ENCODE measurements around the gene GON4L.
A peak's percentile ranks its signal among the peaks of the same experiment; 100 is the strongest.
"Not testable (repeated sequence)": the region's sequence is repeated elsewhere in the genome, so short reads cannot be mapped to it uniquely, and the experiment has no call there.

GON4L gene

DNA sequence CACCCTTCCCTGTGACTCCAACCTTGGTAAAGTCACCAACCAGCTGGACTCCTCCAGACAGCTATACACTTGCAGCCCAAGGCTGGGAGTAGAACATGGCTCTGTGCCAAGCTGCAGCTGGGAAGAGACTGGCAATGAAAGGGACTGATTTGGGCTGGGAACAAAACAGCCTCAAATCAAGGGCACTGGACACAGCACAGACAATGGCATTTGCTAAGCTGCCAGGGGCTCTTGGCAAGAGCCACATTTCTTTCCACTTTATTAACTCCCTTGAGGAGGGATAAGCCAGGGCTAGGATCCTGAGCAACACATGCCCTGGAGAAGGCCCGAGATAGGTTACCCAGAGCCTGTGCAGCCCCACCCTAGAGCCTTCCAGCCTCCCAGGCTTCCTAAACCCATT, 14.4 kb upstream of the GON4L start:
- no peak for DNase-seq (ENCODE audit: low spot score)

DNA sequence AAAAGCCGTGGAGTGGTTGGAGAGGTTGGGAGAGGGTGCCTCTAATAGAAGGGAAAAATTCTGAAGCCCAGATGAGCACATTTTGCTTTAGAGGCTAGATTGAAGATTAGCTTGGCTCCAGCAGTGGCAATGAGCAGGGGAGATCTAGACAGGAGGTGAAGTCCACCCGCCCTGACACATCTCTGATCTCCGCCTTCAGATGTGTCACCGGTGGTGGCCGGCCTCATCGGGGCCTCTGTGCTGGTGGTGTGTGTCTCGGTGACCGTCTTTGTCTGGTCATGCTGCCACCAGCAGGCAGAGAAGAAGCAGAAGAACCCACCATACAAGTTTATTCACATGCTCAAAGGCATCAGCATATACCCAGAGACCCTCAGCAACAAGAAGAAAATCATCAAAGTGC, 10.8 kb upstream of the GON4L start:
- no peak for DNase-seq (ENCODE audit: low spot score)

DNA sequence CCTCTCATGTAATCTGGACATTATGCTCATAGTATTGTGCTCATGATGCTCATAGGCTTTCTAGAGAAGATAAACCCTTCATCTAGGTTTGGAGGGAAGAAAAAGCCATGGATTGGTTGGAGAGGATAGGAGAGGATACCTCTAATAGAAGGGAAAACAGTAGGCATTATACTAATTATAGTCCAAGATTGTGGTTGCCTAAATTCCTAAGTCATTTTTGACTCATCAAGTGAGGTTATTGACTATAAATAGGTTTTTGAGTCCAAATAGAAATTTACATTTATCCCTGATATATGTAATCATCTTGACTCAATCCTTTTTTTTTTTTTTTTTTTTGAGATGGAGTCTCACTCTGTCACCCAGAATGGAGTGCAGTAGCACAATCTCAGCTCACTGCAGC, 7.4 kb upstream of the GON4L start:
- no peak for DNase-seq (ENCODE audit: low spot score)

DNA sequence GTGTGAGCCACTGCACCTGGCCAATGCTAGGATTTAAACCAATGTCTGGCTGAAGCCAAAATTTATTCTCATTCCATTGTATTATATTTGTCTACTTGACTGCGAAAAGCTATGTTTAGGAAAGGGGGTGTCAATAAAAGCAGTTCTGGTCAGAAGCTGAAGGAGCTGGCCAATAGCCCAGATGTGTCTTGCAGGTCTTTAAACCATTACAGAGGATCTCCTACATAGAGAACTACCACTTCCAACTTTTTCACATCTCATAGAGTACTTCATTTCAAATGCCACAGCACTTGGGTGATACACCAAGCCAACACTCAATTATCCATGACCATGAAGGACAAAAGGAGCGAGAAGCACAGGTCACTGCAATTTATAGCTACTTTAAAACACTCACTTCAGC, 4.9 kb upstream of the GON4L start:
- no peak for DNase-seq (ENCODE audit: low spot score)

DNA sequence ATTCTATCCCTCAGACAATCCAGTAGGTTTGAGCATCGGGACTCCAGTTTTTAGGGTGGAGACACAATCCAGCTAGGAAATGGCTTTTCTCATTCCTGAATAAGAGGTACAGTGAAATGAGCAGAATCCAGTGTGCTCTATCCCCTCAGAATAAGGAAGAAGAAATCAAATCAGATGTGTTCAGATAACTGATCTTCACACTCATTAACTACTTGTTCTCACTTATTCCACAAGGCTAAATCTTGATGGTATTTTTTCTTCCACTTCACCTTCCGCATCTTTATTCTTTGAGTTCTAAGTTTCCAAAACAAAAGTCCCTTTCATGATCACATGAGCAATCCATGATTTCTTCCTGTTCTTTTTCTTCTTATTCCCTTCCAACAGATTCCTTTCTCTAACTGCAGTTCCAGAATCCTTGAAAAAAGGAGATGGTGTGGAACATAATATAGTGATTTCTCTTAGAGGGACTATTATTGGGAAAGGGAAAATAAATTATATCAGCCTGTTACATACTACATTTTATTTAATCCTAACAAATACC, 4.0 kb upstream of the GON4L start:
- DNase-seq (ENCODE audit: low spot score): no peak

DNA sequence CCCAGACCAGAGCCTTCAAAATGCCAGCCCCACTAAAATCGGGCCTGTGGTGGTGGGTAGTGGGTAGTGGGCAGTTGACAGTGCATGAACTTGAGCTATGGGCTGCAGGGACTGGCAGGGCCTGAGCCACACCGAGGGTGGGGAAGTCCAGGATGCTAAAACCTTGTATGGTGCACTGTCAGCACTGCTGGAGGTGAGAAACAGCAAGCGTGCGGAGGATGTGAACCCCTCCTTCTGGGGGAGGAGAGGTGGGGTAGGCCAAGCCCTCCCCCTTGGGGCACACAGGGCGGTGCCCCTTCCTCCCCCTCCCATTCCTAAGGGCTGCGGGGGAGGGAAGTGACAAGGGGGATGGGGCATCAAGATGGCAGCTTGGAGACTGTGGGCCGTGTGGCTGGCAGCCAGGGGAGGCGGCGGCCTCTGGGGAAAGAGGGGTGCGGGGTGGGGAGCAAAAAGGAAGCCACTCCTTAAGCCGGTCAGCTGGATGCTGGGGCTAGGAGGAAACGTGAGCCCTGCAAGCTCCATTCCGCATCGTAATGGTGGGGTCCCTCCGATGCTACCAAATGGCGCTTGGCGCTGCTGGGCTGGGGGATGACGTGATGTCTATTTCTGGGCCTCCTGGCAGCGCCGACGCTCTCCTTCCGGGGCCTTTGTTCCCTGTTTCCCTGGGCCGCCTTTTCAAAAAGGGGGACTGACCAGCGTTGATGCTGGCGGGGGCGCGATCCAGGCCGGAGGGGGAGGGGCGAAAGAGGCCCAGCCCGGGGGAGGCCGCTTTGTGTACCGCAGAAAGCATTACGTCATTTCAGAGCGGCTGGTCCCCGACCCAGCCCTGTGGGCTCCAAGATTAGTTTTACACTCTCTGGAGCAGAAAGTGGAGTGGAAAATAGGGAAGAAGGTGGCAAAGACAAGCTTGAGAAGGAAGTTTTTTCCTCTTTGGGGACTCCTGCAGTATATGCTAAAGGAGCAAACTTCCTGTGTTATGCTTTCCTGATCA, 3.2 kb upstream of the GON4L start:
- DNase-seq (ENCODE audit: low spot score): peak; percentile 46

DNA sequence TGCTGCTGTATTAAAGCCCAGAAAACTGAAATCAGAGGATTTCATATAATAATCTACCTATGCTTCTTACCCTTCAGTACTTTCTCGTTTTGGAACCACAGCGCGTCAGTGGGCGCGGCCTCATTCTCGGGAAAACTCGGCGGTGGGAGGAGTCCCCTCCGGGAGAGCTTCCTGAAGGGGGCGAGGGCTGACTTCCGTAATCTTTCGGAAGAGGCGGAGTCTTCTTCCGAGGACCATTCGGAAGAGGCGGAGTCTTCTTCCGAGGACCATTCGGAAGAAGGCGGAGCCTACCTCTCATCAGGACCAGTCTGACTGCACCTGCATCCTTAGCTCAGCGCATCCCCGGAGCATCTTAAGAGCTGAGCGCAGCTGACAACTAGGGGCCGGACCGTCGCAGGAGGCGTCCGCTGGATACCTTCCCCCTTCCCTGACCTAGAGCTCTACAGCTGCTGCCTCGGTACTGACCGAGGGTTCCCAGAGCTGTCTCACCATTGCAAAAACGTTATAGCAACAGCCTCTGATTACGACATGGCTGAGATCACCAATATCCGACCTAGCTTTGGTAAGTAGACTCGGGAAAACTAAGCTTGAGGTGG, 2.3 kb upstream of the GON4L start, which contains the start of gene SYT11:
Gene SYT11 (plus strand): TSS at position 334 of the 596 bp plus-strand sequence. CDS start 195 bp downstream, at position 529.
- DNase-seq (ENCODE audit: low spot score): peak; percentile 94

DNA sequence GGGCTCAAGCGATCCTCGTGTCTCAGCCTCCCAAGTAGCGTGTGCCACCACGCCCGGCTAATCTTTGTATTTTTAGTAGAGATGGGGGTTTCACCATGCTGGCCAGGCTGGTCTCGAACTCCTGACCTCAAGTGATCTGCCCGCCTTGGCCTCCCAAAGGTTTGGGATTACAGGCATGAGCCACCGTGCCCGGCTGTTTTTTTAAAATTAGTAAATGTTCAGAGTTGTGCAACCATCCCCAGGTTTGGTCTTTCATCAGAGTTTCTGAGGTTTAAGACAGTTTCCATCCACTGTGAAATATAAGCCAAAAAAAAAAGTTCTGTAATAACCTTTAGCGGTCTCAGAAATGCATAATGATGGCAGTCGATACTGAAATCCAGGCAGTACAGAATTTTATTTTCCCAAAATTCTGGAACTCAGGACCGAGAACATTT, 1.8 kb upstream of the GON4L start:
- DNase-seq (ENCODE audit: low spot score): no peak

DNA sequence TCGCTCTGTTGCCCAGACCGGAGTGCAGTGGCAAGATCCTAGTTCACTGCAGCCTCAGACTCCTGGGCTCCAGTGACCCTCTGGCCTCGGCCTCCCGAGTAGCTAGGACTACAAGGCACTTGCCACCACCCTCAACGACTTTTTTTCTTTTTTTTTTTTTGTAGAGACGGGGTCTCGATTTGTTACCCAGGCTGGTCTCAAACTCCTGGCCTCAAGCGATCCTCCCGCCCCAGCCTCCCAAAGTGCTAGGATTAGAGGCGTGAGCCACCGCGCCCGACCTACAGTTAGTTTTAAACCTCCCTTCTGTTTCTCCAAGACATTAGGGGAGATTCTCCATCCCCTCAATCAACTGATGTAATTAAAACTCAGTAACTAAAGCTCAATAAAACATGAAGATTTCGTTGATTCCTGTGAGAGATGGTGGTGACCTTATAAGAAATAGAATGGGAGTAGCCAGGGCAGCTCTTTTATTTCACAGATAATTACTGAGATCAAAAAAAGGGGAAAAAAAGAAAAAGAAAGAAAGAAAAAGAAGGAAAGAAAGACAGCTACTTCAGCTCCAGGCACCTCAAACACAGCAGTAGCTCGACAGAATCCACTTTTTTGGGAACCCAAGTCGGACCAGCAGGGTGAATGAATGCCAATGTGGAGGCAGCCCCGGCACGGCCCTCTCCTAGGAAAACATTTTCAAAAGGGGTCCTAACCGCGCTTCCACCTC, 598 bp downstream of the GON4L start:
- DNase-seq (ENCODE audit: low spot score): no peak

DNA sequence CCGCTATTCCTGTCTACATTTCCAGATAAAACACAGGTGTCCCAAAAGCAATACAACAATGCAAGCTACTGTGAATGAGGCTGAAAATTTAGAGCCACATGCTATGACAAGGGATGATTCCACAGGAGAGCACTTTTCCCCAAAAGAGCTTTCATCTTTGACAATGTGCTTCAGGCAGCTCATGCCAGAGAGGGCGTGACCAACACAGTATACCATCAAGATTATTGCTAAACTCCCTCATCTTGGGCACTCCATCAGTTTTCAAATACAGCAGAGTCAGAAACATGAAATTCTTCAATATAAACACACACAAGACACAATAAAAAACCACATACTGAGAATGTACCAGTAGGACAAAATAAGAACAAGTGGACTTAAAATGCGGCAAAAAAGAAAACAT, 6.7 kb downstream of the GON4L start:
- DNase-seq (ENCODE audit: low spot score): no peak

DNA sequence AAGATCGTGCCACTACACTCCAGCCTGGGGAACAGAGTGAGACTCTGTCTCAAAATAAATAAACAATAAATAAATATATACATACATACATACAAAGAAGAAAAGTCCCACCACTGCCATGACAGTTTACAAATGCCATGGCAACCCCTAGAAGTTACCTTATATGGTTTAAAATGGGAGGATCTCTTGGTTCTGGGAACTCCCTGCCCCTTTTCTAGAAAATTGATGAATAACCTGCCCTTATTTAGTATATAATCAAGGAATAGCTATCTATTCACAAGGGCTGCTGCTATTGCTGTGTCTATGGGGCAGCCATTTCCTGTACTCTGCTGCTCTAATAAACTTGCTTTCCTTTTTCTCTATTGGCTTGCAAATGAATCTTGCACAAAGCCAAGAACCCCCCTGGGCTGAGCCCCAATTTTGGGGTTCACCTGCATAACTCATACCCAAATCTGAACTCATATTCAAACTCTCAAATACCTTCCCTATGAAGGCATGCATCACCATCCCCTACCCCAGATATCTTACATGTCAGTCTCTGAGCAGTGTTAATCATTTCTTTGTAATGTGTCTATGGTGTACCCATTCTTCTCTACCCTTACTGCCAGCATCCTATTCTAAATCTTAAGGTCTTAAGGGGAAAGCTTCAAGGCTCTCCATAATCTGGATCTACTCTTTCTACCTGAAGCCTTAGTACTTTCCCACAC, 9.0 kb downstream of the GON4L start:
- DNase-seq (ENCODE audit: low spot score): no peak

DNA sequence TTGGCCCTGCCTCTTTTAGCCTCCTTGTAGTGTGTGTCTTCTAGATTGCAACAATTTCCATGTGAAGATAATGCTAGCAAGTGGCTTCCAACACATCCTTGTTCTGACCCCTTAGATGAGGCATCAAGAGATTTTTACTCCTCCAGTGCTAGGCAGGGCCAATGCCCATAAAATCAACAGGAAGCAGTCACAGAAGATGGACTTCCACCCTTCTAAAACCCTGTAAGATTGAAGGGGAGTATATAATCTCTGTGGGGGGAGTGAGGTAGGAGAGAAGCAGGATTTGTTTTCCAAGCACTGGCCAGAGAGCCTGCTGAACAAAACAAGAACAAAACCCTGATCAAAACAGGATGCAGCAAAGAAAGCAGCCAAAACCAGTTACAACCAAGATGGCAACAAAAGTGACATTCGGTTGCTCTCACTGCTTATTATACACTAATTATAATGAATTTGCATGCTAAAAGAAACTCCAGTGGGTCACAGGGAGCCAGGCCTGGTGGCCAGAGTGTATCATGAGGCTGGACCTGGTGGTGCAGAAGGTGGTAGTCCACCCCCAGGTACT, 12.1 kb downstream of the GON4L start:
- DNase-seq (ENCODE audit: low spot score): no peak

DNA sequence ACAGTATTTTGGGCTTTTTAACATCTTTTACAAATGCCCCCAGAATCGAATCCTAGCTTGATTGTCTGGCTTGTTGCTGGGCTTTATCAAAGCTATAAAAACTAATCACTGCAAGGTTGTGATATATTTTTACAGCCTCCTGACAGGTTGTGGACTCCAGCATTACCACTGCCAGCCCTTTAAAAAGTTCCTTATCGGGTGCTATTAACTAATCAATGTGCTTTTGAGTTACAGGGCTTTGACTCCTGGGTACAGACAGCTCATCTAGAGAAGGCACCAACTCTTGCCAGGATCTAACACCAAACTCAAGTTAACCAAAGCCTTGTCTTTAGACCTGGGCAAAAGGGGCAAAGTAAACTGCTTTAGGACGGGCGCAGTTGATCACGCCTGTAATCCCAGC, 16.6 kb downstream of the GON4L start:
- DNase-seq (ENCODE audit: low spot score): no peak

DNA sequence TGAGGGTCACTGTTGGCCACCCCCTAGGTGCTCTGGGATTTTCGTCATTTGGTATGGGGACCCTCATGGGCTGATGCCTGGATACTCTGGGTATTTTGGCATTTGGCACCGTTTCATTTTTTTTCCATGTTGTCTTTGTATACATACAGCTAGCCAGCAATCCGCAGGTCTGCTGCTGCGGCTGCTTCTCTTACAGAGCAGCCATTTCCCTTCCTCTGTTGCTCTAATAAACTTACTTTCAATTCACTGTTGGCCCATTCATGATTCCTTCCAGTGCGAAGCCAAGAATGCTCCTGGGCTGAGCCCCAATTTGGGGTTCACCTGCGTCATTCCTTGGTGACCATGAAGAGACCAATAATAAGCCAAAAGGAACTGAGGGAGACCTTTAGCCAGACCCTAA, 21.5 kb downstream of the GON4L start:
- no peak for DNase-seq (ENCODE audit: low spot score)

DNA sequence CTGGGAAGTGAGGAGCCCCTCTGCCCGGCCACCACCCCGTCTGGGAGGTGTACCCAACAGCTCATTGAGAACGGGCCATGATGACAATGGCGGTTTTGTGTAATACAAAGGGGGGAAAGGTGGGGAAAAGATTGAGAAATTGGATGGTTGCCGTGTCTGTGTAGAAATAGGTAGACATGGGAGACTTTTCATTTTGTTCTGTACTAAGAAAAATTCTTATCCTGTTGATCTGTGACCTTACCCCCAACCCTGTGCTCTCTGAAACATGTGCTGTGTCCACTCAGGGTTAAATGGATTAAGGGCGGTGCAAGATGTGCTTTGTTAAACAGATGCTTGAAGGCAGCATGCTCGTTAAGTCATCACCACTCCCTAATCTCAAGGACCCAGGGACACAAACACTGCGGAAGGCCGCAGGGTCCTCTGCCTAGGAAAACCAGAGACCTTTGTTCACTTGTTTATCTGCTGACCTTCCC, 22.1 kb downstream of the GON4L start:
- DNase-seq (ENCODE audit: low spot score): not testable (repeated sequence)

DNA sequence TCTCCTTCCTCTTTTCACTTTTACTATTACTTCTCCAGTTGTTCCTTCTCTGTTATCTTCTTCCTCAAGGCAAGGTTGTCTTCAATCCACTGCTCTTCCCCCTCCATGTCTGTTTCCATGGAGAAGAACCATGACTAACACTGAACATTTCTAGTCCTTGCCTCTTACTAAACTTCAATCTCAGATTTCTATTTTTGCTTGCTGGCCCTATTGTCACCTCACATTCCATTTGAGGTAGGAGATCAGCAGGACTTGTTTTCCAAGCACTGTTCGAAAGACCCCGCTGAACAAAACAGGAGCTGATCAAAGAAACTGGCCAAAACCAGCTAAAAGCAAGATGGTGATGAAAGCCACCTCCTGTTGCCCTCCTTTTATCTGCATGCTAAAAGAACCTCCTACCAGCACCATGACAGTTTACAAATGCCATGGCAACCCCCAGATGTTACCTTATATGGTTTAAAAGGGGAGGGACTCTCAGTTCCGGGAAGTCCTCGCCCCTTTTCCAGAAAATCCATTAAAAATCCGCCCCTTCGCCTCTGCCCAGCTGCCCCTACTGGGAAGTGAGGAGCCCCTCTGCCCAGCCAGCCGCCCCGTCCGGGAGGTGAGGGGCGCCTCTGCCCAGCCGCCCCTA, 22.6 kb downstream of the GON4L start:
- DNase-seq (ENCODE audit: low spot score): no peak

DNA sequence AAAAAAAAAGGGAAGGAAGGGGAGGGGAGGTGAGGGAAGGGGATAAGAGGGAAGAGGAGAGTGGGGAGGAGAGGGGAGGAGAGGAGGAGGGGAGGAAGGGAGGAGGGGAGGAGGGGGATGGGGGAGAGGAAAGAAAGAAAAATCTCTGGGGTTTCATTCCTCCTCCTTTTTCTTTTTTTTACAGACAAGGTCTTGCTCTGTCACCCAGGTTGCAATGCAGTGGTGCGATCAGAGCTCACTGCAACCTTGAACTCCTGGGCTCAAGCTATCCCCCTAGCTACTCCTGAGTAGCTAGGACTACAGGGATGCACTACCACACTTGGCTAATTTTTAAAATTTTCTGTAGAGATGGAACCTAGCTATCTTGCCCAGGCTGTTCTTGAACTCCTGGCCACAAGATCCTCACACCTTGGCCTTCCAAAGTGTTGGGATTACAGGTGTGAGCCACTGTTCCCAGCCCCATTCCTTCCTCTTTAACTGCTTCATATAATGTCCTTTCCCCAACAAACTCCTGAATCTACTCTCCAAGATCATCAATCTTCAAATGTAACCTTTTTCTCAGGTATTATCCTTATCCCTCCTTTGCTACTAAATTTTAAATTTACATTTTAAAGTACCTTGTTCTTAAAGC, 23.2 kb downstream of the GON4L start:
- DNase-seq (ENCODE audit: low spot score): no peak

DNA sequence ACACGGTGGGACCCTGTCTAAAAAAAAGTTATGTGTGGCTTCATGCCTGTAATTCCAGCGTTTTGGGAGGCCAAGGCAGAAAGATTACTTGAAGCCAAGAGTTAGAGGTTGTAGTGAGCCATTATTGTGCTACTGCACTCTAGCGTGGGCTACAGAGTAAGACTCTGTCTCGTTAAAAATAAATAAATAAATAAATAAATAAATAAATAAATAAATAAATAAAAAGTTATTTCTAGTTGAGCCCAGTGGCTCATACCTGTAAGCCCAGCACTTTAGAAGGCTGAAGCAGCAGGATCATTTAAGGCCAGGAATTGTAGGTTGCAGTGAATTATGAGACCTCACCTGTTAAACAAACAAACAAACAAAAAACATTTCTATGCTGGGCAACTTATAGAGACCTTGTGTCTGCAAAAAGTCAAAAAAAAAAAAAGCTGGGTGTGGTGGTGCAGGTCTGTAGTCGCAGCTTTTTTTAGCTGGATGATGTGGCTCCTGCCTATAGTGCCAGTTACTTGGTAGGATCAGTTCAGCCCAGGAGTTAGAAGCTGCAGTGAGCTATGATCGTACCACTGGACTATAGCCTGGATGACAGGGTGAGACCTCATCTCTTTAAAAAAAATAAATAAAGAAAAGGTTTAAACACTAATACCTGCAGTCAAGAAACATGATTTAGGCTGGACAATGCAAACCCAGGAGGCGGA, 25.6 kb downstream of the GON4L start:
- DNase-seq (ENCODE audit: low spot score): no peak

DNA sequence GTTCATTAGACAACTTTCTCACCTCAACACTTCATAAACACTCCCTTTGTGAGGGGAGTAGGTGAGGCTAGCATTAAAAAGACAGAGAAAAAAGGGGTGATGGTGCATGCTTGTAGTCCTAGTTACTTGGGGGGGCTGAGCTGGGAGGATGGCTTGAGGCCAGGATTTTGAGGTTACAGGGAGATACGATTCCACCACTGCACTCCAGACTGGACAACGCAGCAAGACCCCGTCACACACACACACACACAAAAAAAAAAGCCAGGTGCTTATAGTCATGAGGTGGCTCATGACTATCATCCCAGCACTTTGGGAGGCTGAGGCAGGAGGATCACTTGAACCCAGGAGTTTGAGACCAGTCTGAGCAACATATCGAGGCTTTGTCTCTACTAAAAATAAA, 29.6 kb downstream of the GON4L start:
- no peak for DNase-seq (ENCODE audit: low spot score)

DNA sequence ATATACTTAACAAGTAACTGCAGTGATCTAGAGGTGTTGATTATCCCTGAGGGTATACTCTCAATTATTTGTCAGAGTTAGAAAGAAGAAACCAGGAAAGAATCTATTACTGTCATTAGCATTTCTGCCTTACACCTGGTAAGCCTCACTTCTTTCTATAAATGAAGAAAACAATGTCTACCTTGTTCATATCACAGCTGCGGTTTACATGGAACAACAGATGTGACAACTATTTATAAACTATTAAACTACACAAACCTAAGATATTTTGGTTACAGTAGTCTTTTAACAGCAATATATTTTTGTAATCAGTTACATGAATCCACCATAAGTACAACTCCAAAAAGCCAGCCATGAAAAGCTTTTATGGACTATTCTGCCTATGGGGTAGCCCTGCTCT, 40.7 kb downstream of the GON4L start:
- DNase-seq (ENCODE audit: low spot score): no peak
